HG03565 (cell line): ENCODE results near the gene HOXB13.

Source experiments
- ATAC-seq: cut with Tn5 transposase; IDR thresholded peaks from one replicate; pipeline ENCODE4 v1.9.1; 2021; ENCODE audit warnings: mild to moderate bottlenecking, moderate library complexity; ENCODE audit not compliant: unreplicated experiment

HOXB13 gene

GRCh38 chr17:48728232-48729231 lies at the start of gene HOXB13:
Gene HOXB13 (minus strand): TSS chr17:48728750. CDS start chr17:48728593, 157 bp downstream.
- no peak for ATAC-seq

DNA sequence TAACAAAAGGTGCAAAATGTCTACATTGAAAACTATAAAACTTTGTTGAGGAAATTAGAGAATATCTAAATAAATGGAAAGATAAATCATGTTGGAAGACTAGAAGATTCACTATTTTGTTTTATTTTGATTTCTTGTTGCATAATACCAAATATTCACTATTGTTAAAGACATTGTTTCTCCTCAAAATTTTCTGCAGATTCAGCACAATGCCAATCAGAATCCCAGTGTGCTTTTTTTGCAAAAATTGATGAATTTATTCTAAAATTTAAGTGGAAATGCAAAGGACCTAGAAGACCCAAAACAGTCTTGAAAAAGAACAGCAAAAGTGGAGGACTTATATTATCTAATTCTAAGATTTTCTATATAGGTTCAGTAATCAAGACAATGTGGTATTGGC lies 48.1 kb upstream of the HOXB13 start:
- no peak for ATAC-seq

DNA sequence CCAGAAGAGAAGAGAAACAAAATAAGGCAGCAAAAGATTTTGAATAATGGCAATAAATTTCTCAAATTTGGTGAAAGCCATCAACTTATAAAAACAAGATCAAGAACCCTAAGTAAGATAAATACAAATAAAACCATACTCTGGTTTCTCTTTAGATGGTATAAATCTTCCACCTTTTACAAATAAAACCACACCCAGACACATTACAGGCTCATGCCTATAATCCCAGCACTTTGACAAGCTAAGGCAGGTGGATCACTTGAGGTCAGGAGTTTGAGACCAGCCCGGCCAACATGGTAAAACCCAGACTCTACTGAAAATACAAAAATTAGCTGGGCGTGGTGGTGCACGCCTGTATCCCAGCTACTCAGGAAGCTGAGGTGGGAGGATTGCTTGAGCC lies 44.7 kb upstream of the HOXB13 start:
- ATAC-seq: no peak

GRCh38 chr17:48770954-48771353 lies 42.4 kb upstream of the HOXB13 start:
- no peak for ATAC-seq

GRCh38 chr17:48769009-48769675 lies 40.6 kb upstream of the HOXB13 start:
- no peak for ATAC-seq

GRCh38 chr17:48767263-48767774 lies 38.8 kb upstream of the HOXB13 start:
- no peak for ATAC-seq

DNA sequence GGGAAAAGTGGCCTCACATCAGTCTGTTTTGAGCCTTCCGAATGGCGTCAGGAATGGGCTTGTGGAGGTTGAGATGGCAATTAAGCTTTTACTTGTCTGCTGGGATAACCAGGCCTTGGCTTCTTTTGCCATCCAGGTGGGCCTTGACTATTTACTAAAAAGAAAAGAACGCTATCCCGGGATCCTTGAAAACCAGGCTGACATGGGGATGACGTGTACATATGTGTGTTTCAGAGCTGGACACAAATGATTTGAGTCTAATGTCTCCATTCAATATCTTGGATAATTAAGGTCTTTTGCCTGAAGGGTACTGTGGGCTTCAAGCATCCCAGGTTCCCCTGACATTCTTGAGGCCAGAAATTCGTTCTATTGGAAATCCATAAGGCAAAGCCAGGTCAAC lies 32.6 kb upstream of the HOXB13 start:
- ATAC-seq: no peak

- no peak for ATAC-seq
Observed at GRCh38 chr17:48760411-48760810, 31.9 kb upstream of the HOXB13 start.

DNA sequence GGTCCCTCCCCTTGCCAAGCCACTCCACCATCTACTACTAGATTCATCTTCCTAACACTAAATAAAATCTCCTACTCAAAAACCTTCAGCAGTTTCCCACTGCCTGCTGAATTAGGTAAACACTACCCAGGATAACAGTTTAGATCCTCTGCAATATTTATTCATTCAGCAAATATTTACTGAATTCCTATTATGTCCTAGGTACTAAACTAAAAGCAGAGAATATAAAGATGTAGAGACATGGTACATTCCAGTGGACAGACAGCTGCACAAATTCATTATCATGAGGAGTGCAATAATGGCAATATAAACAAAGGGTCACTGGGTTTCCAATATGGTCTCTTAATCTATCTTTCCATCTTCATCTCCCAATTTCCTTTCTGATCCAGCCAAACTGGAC lies 30.7 kb upstream of the HOXB13 start:
- ATAC-seq: no peak

- ATAC-seq: no peak
Observed at GRCh38 chr17:48757524-48757961, 29.0 kb upstream of the HOXB13 start.

DNA sequence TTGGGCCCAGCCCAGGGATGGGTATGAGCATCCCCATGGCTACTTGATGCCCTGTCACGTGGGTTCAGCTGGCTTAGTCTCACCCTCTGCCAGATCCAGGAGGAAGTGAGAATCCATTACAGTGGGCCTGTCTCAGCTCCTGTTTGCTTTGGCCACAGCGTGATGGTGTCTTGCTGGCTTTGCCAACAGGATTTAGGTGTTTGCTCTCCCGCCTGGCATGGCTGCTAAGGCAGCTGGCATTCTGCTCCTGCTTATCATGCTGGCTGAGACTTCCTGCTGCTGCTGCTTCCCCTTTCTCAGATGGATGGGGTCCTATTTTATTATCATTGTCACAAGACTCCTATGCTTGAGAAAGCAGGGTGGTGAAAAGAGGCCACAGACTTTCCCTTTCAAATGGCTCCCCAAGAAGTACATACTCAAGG lies 28.3 kb upstream of the HOXB13 start:
- no peak for ATAC-seq

GRCh38 chr17:48755356-48755755 lies 26.8 kb upstream of the HOXB13 start:
- no peak for ATAC-seq

GRCh38 chr17:48754500-48755261 lies 26.1 kb upstream of the HOXB13 start:
- ATAC-seq: no peak

DNA sequence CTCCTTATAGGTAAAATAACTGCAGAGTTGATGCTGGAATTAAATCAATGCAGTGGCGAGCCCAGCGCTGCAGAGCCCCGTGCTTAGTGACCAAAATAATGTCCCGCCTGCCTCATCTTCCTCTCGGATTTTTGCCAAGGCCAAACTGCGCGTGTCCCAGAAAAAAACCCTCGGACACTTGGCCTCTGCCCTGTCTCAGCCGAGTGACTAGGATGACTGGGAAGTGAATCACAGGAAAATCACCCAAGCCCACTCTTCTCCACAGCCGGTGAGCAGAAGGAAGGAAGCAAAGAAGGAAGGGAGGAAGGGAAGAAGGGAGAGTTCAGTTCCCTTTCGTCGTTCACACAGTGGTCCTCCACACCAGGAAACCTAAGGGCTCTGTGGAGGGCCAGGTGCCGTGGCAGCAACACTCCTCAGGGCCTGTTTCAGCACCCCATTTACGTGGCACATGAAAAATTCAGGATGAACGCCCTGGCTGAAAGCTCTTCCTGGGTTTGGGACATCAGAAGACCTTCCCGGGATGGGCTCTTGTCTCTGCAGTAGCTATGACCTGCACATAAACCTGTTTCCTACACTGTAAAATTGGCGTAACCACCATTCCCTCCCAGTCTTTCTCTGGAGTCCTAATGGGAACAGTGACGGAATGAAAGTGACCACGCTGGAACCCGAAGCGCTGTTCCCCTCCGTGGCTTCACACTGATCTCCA lies 25.4 kb upstream of the HOXB13 start:
- ATAC-seq: no peak

GRCh38 chr17:48752399-48753288 lies 24.1 kb upstream of the HOXB13 start:
- no peak for ATAC-seq

DNA sequence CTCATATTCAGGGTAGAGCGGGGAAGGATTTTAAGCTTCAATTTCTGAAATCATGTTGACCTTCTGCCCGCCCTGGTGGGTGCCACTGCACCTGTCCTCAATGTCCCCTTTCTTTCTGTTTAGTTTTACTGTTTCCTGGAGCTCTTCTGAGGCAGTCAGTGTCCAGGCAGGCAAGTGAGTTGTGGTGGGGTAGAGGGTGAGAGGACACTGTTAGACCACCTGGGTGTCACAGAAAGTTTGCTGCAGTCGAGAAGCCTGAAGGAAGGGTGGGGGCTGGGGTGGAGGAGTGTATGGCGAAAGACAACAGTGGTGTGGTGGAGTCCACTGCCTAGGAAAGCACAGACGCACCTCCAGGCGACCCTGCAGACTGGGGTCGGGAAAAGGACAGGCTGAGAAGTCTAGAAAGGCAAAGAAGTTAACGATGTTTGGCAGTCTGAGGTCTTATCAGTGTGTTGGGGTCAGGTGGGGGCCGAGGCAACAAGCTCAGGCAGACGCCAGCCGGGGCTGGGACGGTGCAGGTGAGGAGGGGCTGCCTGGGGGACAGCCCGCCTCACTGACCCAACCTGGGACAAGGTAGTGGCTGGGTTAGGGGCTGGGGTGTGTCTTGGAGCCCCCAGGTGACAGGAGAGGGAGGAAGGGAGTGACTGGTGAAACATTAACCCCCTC lies 23.3 kb upstream of the HOXB13 start:
- ATAC-seq: no peak

GRCh38 chr17:48751172-48751571 lies 22.6 kb upstream of the HOXB13 start:
- no peak for ATAC-seq

DNA sequence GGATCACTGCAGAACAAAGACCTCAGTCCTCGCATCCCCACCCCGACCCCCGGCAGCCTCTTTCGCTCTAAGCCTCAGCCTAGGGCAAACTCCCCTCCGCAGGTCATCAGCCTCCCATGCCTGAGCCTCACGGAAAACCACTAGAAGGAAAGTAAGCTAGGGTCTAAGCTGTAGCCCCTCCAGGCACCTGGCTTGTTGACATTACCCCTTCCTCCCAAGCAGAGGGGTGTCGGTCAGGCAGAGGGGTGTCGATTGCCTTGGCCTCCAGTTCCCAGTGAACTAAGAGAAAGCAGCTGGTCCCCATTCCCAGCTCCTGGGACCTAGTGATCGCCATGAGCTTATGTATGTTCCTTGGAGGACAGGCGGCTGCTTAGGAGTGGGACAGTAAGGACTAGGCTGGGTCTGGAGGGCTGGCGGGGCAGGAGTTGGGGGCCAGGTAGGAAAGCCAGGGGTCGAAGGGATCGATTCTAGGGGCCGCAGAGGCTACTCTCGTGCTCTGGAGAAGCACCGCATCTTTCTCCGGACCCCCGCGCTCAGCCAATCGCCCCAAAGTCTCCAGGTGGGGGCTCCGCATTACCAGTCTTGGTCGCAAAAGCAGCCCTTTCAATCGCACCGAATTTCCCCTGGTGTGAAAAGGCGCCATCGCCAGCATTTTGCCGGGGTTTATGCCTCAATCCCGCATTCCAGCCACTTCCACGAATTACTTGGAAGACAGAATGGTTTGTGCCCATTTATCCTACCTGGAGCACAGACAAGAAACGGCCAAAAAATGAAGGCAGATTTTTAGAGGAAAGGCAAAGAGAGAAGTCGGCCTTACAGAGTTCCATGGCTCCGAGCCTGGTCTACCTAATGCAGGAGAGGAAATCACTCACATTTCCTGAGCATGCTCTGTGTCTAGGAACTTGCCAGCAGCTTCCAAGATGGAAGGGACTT lies 21.3 kb upstream of the HOXB13 start:
- no peak for ATAC-seq
